ENCODE data around the gene SIRT2.

GRCh38 chr19:38862321-38863059 is 36.9 kb downstream of the SIRT2 start:
- no peak for TF ChIP-seq CTCF (IDR thresholded peaks at IDR 0.05; ENCODE audit: control extremely low read depth in 1 of 3, insufficient read depth in 1 of 3, low read depth in 1 of 3, low read length in 3 of 3)
- no peak for TF ChIP-seq POLR2A (IDR thresholded peaks at IDR 0.05; ENCODE audit: control extremely low read depth in 1 of 2, low read depth in 2 of 2, low read length in 2 of 2)
- no peak for TF ChIP-seq CREB1 (IDR thresholded peaks at IDR 0.05)
- TF ChIP-seq EP300 (IDR thresholded peaks at IDR 0.05; ENCODE audit: borderline replicate concordance in 1 of 2, low read depth in 2 of 2, low read length in 2 of 2), result no peak
- no peak for TF ChIP-seq YY1 (IDR thresholded peaks at IDR 0.05; ENCODE audit: low read depth, low read length)
- no peak for TF ChIP-seq EZH2 (IDR thresholded peaks at IDR 0.05; ENCODE audit: low read depth, low read length, severe bottlenecking)
- TF ChIP-seq E2F6 (IDR thresholded peaks at IDR 0.05), result no peak
- no peak for TF ChIP-seq NRF1 (IDR thresholded peaks at IDR 0.05; ENCODE audit: low read depth, low read length)
- no peak for TF ChIP-seq ATF3 (IDR thresholded peaks at IDR 0.05; ENCODE audit: insufficient read depth, low read depth, low read length)
- TF ChIP-seq CEBPB (IDR thresholded peaks at IDR 0.05; ENCODE audit: low read depth, low read length), result no peak
- TF ChIP-seq CHD7 (IDR thresholded peaks at IDR 0.05; ENCODE audit: insufficient replicate concordance, low read length), result no peak
- TF ChIP-seq BACH1 (IDR thresholded peaks at IDR 0.05; ENCODE audit: low read length), result no peak
- no peak for TF ChIP-seq MAX (IDR thresholded peaks at IDR 0.05)

All from H1 (cell line).